ACC112 (cell line): ENCODE measurements around the gene SIRPB1.

ENCODE experiments used
- H2AFZ ChIP-seq: fragments of 200-600 bp; sonication (generic); one replicate; pipeline ENCODE4 v1.6.0; 2017; ENCODE audit warnings: antibody characterized with exemption, low read length; ENCODE audit not compliant: unreplicated experiment
- H3K27ac ChIP-seq: fragments of 200-600 bp; sonication (generic); 2 replicates; pipeline ENCODE4 v1.5.1; 2014; ENCODE audit warnings: low read depth, mild to moderate bottlenecking, antibody characterized with exemption, low read length, moderate library complexity
- H3K27me3 ChIP-seq: fragments of 200-600 bp; sonication (generic); 2 replicates; pipeline ENCODE4 v1.6.1; 2014; ENCODE audit warnings: mild to moderate bottlenecking, antibody characterized with exemption, low read length, moderate library complexity, mixed read lengths; ENCODE audit not compliant: insufficient read depth
- H3K36me3 ChIP-seq: fragments of 200-600 bp; sonication (generic); 2 replicates; pipeline ENCODE4 v1.6.1; 2016; ENCODE audit warnings: mild to moderate bottlenecking, antibody characterized with exemption, low read length, moderate library complexity, mixed read lengths; ENCODE audit not compliant: insufficient read depth
- H3K4me1 ChIP-seq: fragments of 200-600 bp; sonication (generic); one replicate; pipeline ENCODE4 v1.6.1; 2016; ENCODE audit warnings: low read length, mixed read lengths; ENCODE audit not compliant: insufficient read depth, unreplicated experiment, control insufficient read depth
- H3K4me3 ChIP-seq: fragments of 200-600 bp; sonication (generic); 2 replicates; pipeline ENCODE4 v1.5.1; 2014; ENCODE audit warnings: mild to moderate bottlenecking, low read depth, low read length
- H3K79me2 ChIP-seq: fragments of 200-600 bp; sonication (generic); one replicate; pipeline ENCODE4 v1.6.0; 2016; ENCODE audit warnings: low read length; ENCODE audit not compliant: control insufficient read depth, unreplicated experiment, insufficient read depth

Gene SIRPB1

GRCh38 chr20:1619861-1620444, at the start of gene SIRPB1:
Gene SIRPB1 (minus strand): TSS chr20:1620009. CDS start chr20:1619944, 65 bp downstream.
- Histone ChIP-seq H3K4me1 (peaks cover 10% of the 10 kb centered on the region), H3K36me3 (no peaks in the 10 kb centered on the region), H3K4me3 (no peak within 1 kb of the TSS), H3K27me3 (no peaks in the 10 kb centered on the region), H2AFZ (no peak within 1 kb of the TSS), H3K27ac (no peak within 1 kb of the TSS), H3K79me2 (no peaks in the 10 kb centered on the region)

- Histone ChIP-seq H3K79me2 (no peaks in the 10 kb centered on the region), H3K27ac (no peak overlapping the region), H3K4me1 (no peaks in the 10 kb centered on the region), H3K4me3 (no peak overlapping the region), H3K27me3 (peaks cover 47% of the 10 kb centered on the region), H3K36me3 (no peaks in the 10 kb centered on the region), H2AFZ (no peak overlapping the region)
Measured at GRCh38 chr20:1669304-1669703, 49.5 kb upstream of the SIRPB1 start.

DNA sequence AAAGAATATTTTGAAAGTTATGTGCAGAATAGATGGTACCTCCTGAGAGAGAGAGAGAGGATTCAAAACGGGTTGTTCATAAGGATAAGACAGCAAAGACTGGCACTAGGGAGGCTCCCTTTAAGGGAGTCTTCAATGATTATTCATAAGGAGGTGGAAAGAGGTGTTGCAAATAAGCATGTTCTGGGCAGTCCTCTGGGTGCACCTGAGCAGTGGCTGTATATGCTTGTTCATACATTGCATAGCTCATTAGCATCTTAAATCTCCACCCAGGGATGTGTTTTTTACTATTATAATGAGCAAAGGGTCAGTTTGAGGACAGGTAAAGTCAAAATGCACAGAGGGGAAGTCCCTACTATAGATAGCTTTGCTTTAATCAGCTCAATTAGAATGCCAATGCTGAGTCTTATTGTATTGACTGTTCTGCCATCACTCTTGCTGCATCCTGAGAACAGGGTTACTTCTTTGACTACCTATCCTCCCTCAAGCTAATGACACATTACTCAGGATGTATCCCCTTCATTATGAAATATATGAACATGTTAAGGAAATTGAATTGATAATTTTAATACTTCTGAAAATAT, 47.8 kb upstream of the SIRPB1 start:
- H3K36me3 ChIP-seq = no peaks in the 10 kb centered on the region
- no peak overlapping the region for H3K4me3 ChIP-seq
- H3K27me3 ChIP-seq = peaks cover 40% of the 10 kb centered on the region
- no peaks in the 10 kb centered on the region for H3K4me1 ChIP-seq
- H2AFZ ChIP-seq = no peak overlapping the region
- H3K27ac ChIP-seq = no peak overlapping the region
- no peaks in the 10 kb centered on the region for H3K79me2 ChIP-seq

GRCh38 chr20:1666802-1667201, 47.0 kb upstream of the SIRPB1 start:
- no peak overlapping the region for H3K27ac ChIP-seq
- peaks cover 44% of the 10 kb centered on the region for H3K27me3 ChIP-seq
- H3K79me2 ChIP-seq = no peaks in the 10 kb centered on the region
- no peak overlapping the region for H2AFZ ChIP-seq
- no peaks in the 10 kb centered on the region for H3K4me1 ChIP-seq
- H3K4me3 ChIP-seq = no peak overlapping the region
- no peaks in the 10 kb centered on the region for H3K36me3 ChIP-seq

DNA sequence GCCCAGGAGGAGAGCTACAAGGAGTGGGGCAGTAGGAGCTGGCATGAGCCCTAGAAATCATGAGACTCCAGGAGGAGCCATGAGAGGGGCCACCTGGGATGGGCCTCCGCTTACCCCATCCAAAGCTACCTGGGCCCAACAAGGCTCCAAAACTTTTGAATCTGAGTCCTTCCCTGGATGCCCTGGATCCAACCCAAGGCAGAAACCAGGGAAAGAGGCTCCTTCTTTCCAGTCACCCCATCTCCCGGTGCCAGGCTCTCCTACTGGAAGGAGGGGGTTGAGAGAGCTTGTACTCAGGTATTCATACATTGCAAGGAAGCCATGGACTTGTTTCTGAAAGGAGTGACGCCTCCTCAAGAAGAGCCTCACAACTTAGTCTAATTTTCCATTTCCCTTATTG, 45.5 kb upstream of the SIRPB1 start:
- Histone ChIP-seq H3K4me1 (no peaks in the 10 kb centered on the region), H2AFZ (no peak overlapping the region), H3K27ac (no peak overlapping the region), H3K27me3 (peaks cover 47% of the 10 kb centered on the region), H3K36me3 (no peaks in the 10 kb centered on the region), H3K4me3 (no peak overlapping the region), H3K79me2 (no peaks in the 10 kb centered on the region)

DNA sequence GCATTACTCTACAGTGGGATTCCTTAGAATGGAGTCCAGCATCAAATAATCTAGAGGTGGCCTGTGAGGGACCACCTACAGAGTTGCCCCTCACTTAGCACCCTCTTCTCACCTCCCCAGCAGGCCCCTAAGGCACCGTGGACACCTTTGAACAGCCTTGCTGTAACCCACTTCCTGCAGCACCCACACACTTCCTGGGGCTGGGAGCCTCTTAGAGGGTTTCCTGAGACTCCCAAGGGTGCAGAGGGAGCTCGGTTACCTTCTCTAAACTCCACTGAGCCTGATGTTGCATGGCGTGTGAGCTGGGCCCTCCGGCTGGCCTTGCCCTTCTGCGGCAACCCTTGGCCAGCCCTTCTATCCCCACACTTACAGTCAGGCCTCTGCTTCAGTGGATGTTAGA, 45.1 kb upstream of the SIRPB1 start:
- Histone ChIP-seq H3K4me1 (no peaks in the 10 kb centered on the region), H3K79me2 (no peaks in the 10 kb centered on the region), H3K36me3 (no peaks in the 10 kb centered on the region), H3K27ac (no peak overlapping the region), H2AFZ (no peak overlapping the region), H3K4me3 (no peak overlapping the region), H3K27me3 (peaks cover 50% of the 10 kb centered on the region)

DNA sequence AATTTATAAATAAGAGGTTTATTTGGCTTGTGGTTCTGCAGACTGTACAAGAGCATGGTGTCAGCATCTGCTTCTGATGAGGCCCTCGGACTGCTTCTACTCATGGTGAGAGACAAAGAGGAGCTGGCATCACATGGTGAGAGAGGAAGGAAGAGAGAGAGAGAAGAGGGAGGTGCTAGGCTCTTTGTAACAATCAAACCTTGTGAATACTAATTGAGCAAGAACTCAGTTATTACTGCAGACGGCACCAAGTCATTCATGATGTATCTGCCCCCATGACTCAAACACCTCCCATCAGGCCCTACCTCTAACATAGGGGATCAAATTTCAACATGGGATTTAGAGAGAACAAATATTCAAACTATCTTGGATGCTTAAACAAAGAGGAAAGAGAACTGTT, 44.1 kb upstream of the SIRPB1 start:
- no peaks in the 10 kb centered on the region for H3K4me1 ChIP-seq
- no peaks in the 10 kb centered on the region for H3K79me2 ChIP-seq
- H2AFZ ChIP-seq = no peak overlapping the region
- no peak overlapping the region for H3K4me3 ChIP-seq
- H3K27ac ChIP-seq = no peak overlapping the region
- peaks cover 56% of the 10 kb centered on the region for H3K27me3 ChIP-seq
- no peaks in the 10 kb centered on the region for H3K36me3 ChIP-seq

GRCh38 chr20:1661542-1662299, 41.9 kb upstream of the SIRPB1 start:
- Histone ChIP-seq H3K4me1 (no peaks in the 10 kb centered on the region), H3K27me3 (peaks cover 65% of the 10 kb centered on the region), H2AFZ (no peak overlapping the region), H3K4me3 (no peak overlapping the region), H3K79me2 (no peaks in the 10 kb centered on the region), H3K27ac (no peak overlapping the region), H3K36me3 (no peaks in the 10 kb centered on the region)

DNA sequence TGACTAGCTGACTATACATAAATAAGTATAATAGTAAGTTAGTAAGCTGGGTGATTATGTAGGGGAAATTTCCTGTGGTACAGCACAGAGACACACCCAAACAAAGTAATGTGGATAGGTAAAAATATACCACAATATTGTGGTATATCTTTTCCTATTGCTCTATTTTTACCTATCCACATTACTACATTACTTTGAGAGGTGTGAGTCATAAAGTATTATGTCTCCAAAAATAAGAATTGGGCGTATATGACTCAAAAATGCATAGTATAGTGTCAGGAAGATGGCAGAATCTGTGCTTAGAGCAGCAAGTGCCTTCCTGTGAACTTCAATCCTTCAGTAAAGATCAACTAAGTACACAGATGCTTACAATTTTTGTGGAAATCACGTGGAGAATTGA, 40.4 kb upstream of the SIRPB1 start:
- H3K27me3 ChIP-seq = peaks cover 76% of the 10 kb centered on the region
- H3K4me1 ChIP-seq = no peaks in the 10 kb centered on the region
- no peak overlapping the region for H2AFZ ChIP-seq
- no peak overlapping the region for H3K4me3 ChIP-seq
- no peaks in the 10 kb centered on the region for H3K36me3 ChIP-seq
- H3K27ac ChIP-seq = no peak overlapping the region
- no peaks in the 10 kb centered on the region for H3K79me2 ChIP-seq

- H2AFZ ChIP-seq = no peak within 1 kb of the TSS
- H3K36me3 ChIP-seq = no peaks in the 10 kb centered on the region
- no peak within 1 kb of the TSS for H3K4me3 ChIP-seq
- H3K27ac ChIP-seq = no peak within 1 kb of the TSS
- H3K4me1 ChIP-seq = no peaks in the 10 kb centered on the region
- H3K79me2 ChIP-seq = no peaks in the 10 kb centered on the region
- peaks cover 82% of the 10 kb centered on the region for H3K27me3 ChIP-seq
Measured at GRCh38 chr20:1657556-1658334, 37.9 kb upstream of the SIRPB1 start, which contains the start of gene SIRPG. Gene SIRPG (minus strand): TSS chr20:1657779. CDS start chr20:1657714, 65 bp downstream.
